Neutrophil (primary cell): ENCODE data around the gene ANKIB1.

ENCODE experiments used
- H3K27ac ChIP-seq: fragments of 200-600 bp; sonication (generic); 2 replicates; pipeline ENCODE4 v1.5.1; 2016; ENCODE audit warnings: mild to moderate bottlenecking, moderate library complexity
- H3K27me3 ChIP-seq: fragments of 200-600 bp; sonication (generic); 2 replicates; pipeline ENCODE4 v1.6.0; 2016; ENCODE audit warnings: mild to moderate bottlenecking
- H3K36me3 ChIP-seq: fragments of 200-600 bp; sonication (generic); 2 replicates; pipeline ENCODE4 v1.5.1; 2017
- H3K4me1 ChIP-seq, 2 experiments: fragments of 200-600 bp in 1 of 2; sonication (generic) in 1 of 2; 1 replicate in 1 of 2; 2 replicates in 1 of 2; pipeline versions ENCODE4 v1.5.1 to v1.6.1; 2013 to 2016; ENCODE audit warnings: low read depth in 1 of 2, low read length in 1 of 2, mild to moderate bottlenecking in 1 of 2, moderate library complexity in 1 of 2; ENCODE audit not compliant: control insufficient read depth in 1 of 2, insufficient read depth in 1 of 2
- H3K4me3 ChIP-seq, 2 experiments: fragments of 200-600 bp in 1 of 2; sonication (generic) in 1 of 2; 1 replicate in 1 of 2; 2 replicates in 1 of 2; pipeline ENCODE4 v1.5.1; 2013 to 2016; ENCODE audit warnings: low read depth in 1 of 2, low read length in 1 of 2, mild to moderate bottlenecking in 1 of 2, moderate library complexity in 1 of 2
- H3K9me3 ChIP-seq: fragments of 200-600 bp; sonication (generic); 2 replicates; pipeline ENCODE4 v1.5.1; 2016
- TF ChIP-seq, protein P1 (sequence below): fragments of 200-600 bp; sonication (generic); IDR thresholded peaks from 2 replicates; pipeline ENCODE4 v1.5.1; 2016; ENCODE audit warnings: antibody characterized with exemption

Gene ANKIB1

DNA sequence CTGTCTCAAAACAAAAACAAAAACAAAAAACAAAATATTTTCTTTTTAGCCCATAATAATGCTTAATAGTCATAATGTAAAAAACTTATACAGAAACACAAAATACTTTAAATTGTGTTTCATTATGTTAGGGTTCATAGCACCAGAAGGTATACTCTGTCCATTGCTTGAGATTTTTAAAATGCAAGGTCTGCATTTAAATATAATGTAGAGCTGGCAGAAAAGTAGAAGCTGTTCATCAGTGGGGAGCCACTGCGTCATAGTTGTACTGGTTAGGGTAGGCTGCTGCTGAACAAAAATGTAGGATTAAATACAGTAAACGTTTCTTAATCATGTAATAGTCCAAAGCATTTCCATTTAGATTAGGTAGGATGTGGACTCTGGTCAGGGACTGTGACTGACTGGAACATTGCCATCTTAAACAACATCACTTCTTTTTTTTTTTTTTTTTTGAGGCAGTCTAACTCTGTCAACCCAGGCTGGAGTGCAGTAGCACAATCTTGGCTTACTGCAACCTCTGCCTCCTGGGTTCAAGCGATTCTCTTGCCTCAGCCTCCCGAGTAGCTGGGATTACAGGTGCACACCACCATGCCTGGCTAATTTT, 85.2 kb downstream of the ANKIB1 start:
- Histone ChIP-seq H3K4me3 (no peak overlapping the region), H3K27me3 (no peaks in the 10 kb centered on the region), H3K9me3 (no peaks in the 10 kb centered on the region), H3K27ac (no peak overlapping the region), H3K4me1 (no peaks in the 10 kb centered on the region), H3K36me3 (peaks cover 8% of the 10 kb centered on the region)
- TF ChIP-seq, protein P1, sequence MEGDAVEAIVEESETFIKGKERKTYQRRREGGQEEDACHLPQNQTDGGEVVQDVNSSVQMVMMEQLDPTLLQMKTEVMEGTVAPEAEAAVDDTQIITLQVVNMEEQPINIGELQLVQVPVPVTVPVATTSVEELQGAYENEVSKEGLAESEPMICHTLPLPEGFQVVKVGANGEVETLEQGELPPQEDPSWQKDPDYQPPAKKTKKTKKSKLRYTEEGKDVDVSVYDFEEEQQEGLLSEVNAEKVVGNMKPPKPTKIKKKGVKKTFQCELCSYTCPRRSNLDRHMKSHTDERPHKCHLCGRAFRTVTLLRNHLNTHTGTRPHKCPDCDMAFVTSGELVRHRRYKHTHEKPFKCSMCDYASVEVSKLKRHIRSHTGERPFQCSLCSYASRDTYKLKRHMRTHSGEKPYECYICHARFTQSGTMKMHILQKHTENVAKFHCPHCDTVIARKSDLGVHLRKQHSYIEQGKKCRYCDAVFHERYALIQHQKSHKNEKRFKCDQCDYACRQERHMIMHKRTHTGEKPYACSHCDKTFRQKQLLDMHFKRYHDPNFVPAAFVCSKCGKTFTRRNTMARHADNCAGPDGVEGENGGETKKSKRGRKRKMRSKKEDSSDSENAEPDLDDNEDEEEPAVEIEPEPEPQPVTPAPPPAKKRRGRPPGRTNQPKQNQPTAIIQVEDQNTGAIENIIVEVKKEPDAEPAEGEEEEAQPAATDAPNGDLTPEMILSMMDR = no peak

DNA sequence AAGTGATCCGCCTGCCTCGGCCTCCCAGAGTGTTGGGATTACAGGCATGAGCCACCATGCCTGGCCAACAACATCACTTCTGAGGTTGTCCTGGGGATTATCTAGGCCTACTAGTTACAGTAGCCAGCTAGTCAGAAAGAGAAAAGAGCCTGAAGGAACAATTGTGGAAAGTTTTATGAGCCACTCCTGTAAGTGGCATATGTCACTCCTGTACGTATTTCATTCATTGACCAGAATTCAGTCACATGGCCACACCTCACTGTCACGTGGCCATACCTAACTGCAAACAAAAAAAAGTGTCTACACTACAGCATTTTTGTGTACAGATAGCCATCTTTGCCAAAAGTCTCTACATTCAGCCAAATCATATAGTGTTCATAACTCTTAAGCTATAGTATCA, 85.7 kb downstream of the ANKIB1 start:
- H3K9me3 ChIP-seq = no peaks in the 10 kb centered on the region
- no peak overlapping the region for H3K4me3 ChIP-seq
- no peak overlapping the region for H3K27ac ChIP-seq
- peaks cover 8% of the 10 kb centered on the region for H3K36me3 ChIP-seq
- TF ChIP-seq, protein P1 = no peak
- H3K4me1 ChIP-seq = no peaks in the 10 kb centered on the region
- no peaks in the 10 kb centered on the region for H3K27me3 ChIP-seq

DNA sequence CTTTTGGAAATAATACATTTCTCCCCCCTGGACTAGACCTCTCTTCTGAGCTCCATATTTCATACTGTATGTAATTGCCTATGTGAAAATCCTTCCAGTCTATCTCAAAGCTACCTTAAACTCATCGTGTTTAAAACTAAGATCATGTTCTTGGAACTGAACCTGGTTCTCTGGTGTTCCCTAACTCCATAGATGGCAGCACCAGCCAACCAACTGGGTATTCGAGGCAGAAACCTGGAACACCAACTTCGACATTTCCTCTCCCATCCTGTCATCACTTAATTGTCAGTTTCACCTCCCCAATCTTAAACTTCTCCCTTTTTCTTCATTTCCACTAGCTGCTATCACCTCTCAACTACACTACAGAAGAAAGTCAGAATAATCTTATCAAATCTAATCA, 87.0 kb downstream of the ANKIB1 start:
- H3K4me3 ChIP-seq = no peak overlapping the region
- TF ChIP-seq, protein P1 = no peak

DNA sequence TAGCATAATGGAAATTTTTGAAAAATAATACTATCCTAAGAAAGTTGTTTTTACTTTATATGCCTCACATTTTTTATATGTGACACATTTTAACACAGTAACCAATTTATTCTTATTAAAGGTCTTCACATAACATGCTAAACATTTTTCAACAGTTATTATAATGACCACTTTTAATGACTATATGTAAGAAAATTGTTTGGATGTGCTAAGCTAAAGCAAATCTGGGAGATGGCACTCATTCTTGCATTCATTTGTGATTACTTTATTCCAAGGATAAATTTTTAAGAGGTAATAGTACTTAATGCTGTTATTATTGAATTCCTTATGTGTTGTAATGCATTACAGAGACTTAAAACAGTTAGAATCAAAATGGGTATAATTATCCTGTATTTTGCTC, 88.1 kb downstream of the ANKIB1 start:
- TF ChIP-seq, protein P1 = no peak
- no peak overlapping the region for H3K27ac ChIP-seq
- H3K9me3 ChIP-seq = no peaks in the 10 kb centered on the region

More for the DNA sequence above, 87.0 kb downstream of the ANKIB1 start:
- Histone ChIP-seq H3K27ac (no peak overlapping the region), H3K36me3 (peaks cover 8% of the 10 kb centered on the region), H3K9me3 (no peaks in the 10 kb centered on the region), H3K27me3 (no peaks in the 10 kb centered on the region), H3K4me1 (no peaks in the 10 kb centered on the region)

DNA sequence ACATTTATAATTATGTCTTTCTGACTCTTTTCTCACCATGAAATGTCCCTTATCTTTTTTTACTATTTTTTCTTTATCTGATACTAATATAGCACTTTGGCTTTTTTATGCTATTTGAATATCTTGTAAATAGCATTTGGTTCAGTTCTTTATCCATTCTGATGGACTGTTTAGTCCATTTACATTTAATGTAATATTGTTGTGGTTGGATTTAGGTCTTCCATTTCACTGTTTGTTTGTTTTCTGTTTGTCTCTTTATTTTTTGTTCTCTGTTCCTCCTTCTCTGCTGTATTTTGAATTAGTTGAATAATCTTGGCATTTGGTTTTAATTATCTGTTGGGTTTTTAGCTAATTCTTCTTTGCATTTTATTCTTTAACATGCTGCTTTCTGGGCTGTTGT, 89.8 kb downstream of the ANKIB1 start:
- Histone ChIP-seq H3K4me1 (no peaks in the 10 kb centered on the region), H3K27ac (no peak overlapping the region), H3K36me3 (no peaks in the 10 kb centered on the region), H3K9me3 (no peaks in the 10 kb centered on the region), H3K4me3 (no peak overlapping the region), H3K27me3 (no peaks in the 10 kb centered on the region)
- TF ChIP-seq, protein P1 = no peak

More for the DNA sequence above, 88.1 kb downstream of the ANKIB1 start:
- Histone ChIP-seq H3K36me3 (peaks cover 4% of the 10 kb centered on the region), H3K27me3 (no peaks in the 10 kb centered on the region), H3K4me3 (no peak overlapping the region), H3K4me1 (no peaks in the 10 kb centered on the region)
